Endothelial cell of umbilical vein (primary cell): ENCODE results near the gene NEIL3. TPM values are rescaled to one million over a fixed set of nuclear protein-coding genes. Genes with fewer than 3 reads are reported as not detected.

ENCODE experiments used
- BruUV-seq: library from RNA; stranded (reverse); fragments of 400-500 nt; replicated peaks from 2 replicates; lab custom pipeline; 2021; lab: Mats Ljungman, UMichigan
- CTCF ChIA-PET: fragments of 300-600, 350-600 bp; sonication (Branson Sonifier 250); formaldehyde crosslinking; loops from one replicate; lab custom pipeline; 2021; ENCODE audit warnings: antibody characterized with exemption, inconsistent platforms; lab: Charles Lee
- POLR2A ChIA-PET: fragments of 300-600, 350-600 bp; sonication (Branson Sonifier 250); formaldehyde crosslinking; loops from one replicate; lab custom pipeline; 2021; ENCODE audit warnings: antibody characterized with exemption, inconsistent platforms; lab: Charles Lee
- DNase-seq: peaks from one replicate; pipeline ENCODE4 v3.0.0-alpha.2; 2011; ENCODE audit warnings: low read depth, low spot score
- FAIRE-seq: peaks from 2 replicates; lab custom pipeline; 2011; peaks lifted over from hg19 to GRCh38; lab: Jason Lieb, UNC
- H2AFZ ChIP-seq: 2 replicates; pipeline ENCODE4 v1.6.0; 2012; ENCODE audit warnings: low read depth, low read length, control low read depth, inconsistent platforms
- H3K27ac ChIP-seq: 2 replicates; pipeline ENCODE4 v1.5.1; 2011; ENCODE audit warnings: low read depth, mild to moderate bottlenecking, control low read depth, low read length, moderate library complexity; ENCODE audit not compliant: insufficient read depth
- H3K27me3 ChIP-seq, 2 experiments: 2 replicates each; pipeline versions ENCODE4 v1.6.0 to v1.6.1; 2011; ENCODE audit warnings: low read length in 2 of 2, mixed read lengths in 1 of 2; ENCODE audit not compliant: control insufficient read depth in 2 of 2, insufficient read depth in 2 of 2
- H3K36me3 ChIP-seq, 2 experiments: 2 replicates in 1 of 2; 3 replicates in 1 of 2; pipeline ENCODE4 v1.5.1; 2011; ENCODE audit warnings: low read length in 2 of 2, mild to moderate bottlenecking in 1 of 2, moderate library complexity in 1 of 2; ENCODE audit not compliant: control insufficient read depth in 2 of 2, insufficient read depth in 2 of 2; ENCODE audit errors: extremely low read depth in 1 of 2
- H3K4me1 ChIP-seq: 3 replicates; pipeline ENCODE4 v1.5.1; 2011; ENCODE audit warnings: mild to moderate bottlenecking, low read length; ENCODE audit not compliant: control insufficient read depth, insufficient read depth; ENCODE audit errors: extremely low read depth
- H3K4me2 ChIP-seq: 2 replicates; pipeline ENCODE4 v1.6.1; 2011; ENCODE audit warnings: low read length, control low read depth, mixed read lengths; ENCODE audit not compliant: insufficient read depth
- H3K4me3 ChIP-seq, 3 experiments: fragments of 200-600 bp in 1 of 3; sonication (generic), shearing (Covaris generic) in 1 of 3; replicated peaks in 1 of 3; 2 replicates each; pipeline ENCODE4 v1.5.1; 2011 to 2016; ENCODE audit warnings: control low read depth in 3 of 3, low read length in 3 of 3, mild to moderate bottlenecking in 2 of 3, inconsistent platforms in 1 of 3, low read depth in 1 of 3, moderate library complexity in 1 of 3; ENCODE audit not compliant: insufficient read depth in 1 of 3
- H3K79me2 ChIP-seq: 2 replicates; pipeline ENCODE4 v1.6.0; 2012; ENCODE audit warnings: low read length, inconsistent platforms; ENCODE audit not compliant: control insufficient read depth, insufficient read depth
- H3K9ac ChIP-seq: replicated peaks from 2 replicates; pipeline ENCODE3; 2011; ENCODE audit warnings: low read length, control low read depth; ENCODE audit not compliant: insufficient read depth; ENCODE audit errors: extremely low read depth
- H3K9me1 ChIP-seq: replicated peaks from 3 replicates; pipeline ENCODE4 v1.6.0; 2011; ENCODE audit warnings: mild to moderate bottlenecking, low read length; ENCODE audit not compliant: control insufficient read depth, insufficient read depth; ENCODE audit errors: extremely low read depth
- H3K9me3 ChIP-seq: replicated peaks from 2 replicates; pipeline ENCODE4 v1.5.1; 2012; ENCODE audit warnings: low read length, inconsistent platforms; ENCODE audit not compliant: control insufficient read depth, insufficient read depth
- H4K20me1 ChIP-seq: replicated peaks from 2 replicates; pipeline ENCODE3; 2011; ENCODE audit warnings: mild to moderate bottlenecking, low read length; ENCODE audit not compliant: control insufficient read depth, insufficient read depth; ENCODE audit errors: extremely low read depth
- CTCF ChIP-seq, 2 donors: IDR thresholded peaks; 1 replicate in 1 of 2; 2 replicates in 1 of 2; pipeline ENCODE4 v1.5.1; 2011; ENCODE audit warnings: low read length in 2 of 2, mild to moderate bottlenecking in 2 of 2, moderate library complexity in 2 of 2, control low read depth in 1 of 2, inconsistent platforms in 1 of 2, low read depth in 1 of 2; ENCODE audit not compliant: insufficient read depth in 1 of 2; ENCODE audit errors: extremely low read depth in 1 of 2
- EZH2 ChIP-seq: IDR thresholded peaks from 2 replicates; pipeline ENCODE4 v1.6.1; 2012; ENCODE audit warnings: borderline replicate concordance, low read depth, mild to moderate bottlenecking, moderate library complexity, low read length, inconsistent platforms; ENCODE audit not compliant: severe bottlenecking
- FOS ChIP-seq: IDR thresholded peaks from 2 replicates; pipeline ENCODE4 v1.6.1; 2011; ENCODE audit warnings: mild to moderate bottlenecking, low read length, moderate library complexity, borderline replicate concordance; ENCODE audit not compliant: insufficient read depth
- MYC ChIP-seq: IDR thresholded peaks from one replicate; pipeline ENCODE4 v1.6.1; 2011; ENCODE audit warnings: mild to moderate bottlenecking, low read depth, low read length
- POLR2A ChIP-seq: IDR thresholded peaks from 2 replicates; pipeline ENCODE4 v1.6.1; 2012; ENCODE audit warnings: low read depth, mild to moderate bottlenecking, control low read depth, low read length
- dilution Hi-C: fragments of 300-500 bp; cut with MboI; formaldehyde crosslinking; loops from one replicate; pipeline ENCODE4 v1.15.0; 2019; ENCODE audit warnings: low sequenced_read_pairs; ENCODE audit not compliant: extremely low pct_ligation_motif_present
- intact Hi-C: fragments of 100-400 bp; cut with micrococcal nuclease; formaldehyde crosslinking; loops from one replicate; pipeline ENCODE4 v1.10.0; 2022
- polyA plus RNA-seq, 4 experiments: library from polyadenylated mRNA; depleted of rRNA in 3 of 4; stranded (reverse) in 3 of 4; unstranded in 1 of 4; fragments of >200 nt; gene quantifications; 2 replicates each; pipeline versions ENCODE4 v1.2.1 to v1.2.3, GENCODE V29; 2011 to 2012; ENCODE audit warnings: missing spikeins in 1 of 4
- total RNA-seq: library from RNA; stranded (reverse); gene quantifications from 2 replicates; pipeline ENCODE4 v1.2.3, GENCODE V29; 2021

Gene NEIL3
- total and polyA plus RNA-seq, 2 donors (not counting 3 experiments of a cell fraction or from before 2014, with no cell fraction given): 3.7 to 6.9 TPM

DNA sequence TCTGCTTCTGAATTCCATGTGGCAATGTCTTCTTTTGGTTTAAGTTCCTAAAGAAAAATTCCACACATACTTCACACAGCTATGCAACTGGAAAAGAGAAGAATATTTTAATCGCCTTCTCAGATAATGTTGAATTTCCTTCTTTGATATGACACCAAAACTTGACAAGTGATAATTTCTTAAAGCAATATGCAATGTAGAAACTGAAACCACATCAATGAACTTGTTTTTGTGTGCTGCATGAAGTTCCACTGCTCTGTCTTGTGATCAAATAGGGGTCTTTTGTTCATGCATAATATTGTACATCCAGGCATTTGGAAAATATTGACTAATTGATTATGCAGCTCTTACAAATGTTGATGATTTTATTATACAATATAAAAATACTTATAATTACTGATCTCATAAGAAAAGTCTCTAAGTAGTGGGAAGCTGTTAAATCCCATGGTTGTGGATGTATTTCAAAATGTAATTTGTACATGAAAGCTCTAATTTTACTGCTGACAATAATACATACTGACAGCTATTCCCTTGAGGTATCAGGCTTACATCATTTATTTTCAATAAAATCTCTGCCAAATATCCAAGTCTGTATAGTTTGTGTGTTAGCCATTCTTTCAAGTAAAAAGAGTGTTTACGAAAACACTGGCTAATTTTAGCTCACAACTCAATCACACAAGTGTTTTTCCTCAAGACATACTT, 76.1 kb downstream of the NEIL3 start:
- no TSS peak for BruUV-seq
- dilution Hi-C loops: no loop called here
- Histone ChIP-seq H3K27ac (no peak overlapping the region), H3K4me2 (no peak overlapping the region), H3K9me1 (no peaks in the 10 kb centered on the region), H3K4me1 (no peaks in the 10 kb centered on the region), H3K79me2 (no peaks in the 10 kb centered on the region), H3K9me3 (no peaks in the 10 kb centered on the region), H4K20me1 (no peaks in the 10 kb centered on the region), H3K9ac (no peak overlapping the region), H3K36me3 (no peaks in the 10 kb centered on the region), H2AFZ (no peak overlapping the region), H3K27me3 (no peaks in the 10 kb centered on the region), H3K4me3 (no peak overlapping the region)
- no peak for DNase-seq
- CTCF ChIA-PET: no interaction called here
- no peak for TF ChIP-seq EZH2
- TF ChIP-seq FOS: no peak
- POLR2A ChIA-PET: no interaction called here
- no peak for FAIRE-seq
- intact Hi-C loops: no loop called here

GRCh38 chr4:177386278-177386815, 76.7 kb downstream of the NEIL3 start:
- FAIRE-seq (no peak), DNase-seq (no peak)
- Histone ChIP-seq H4K20me1 (no peaks in the 10 kb centered on the region), H3K27me3 (peaks cover 0 to under 1% of the 10 kb centered on the region in 2 experiments), H3K9me3 (no peaks in the 10 kb centered on the region), H3K9ac (no peak overlapping the region), H3K27ac (no peak overlapping the region), H2AFZ (no peak overlapping the region), H3K4me1 (no peaks in the 10 kb centered on the region), H3K79me2 (no peaks in the 10 kb centered on the region), H3K9me1 (no peaks in the 10 kb centered on the region), H3K4me3 (no peak overlapping the region), H3K4me2 (no peak overlapping the region), H3K36me3 (no peaks in the 10 kb centered on the region)
- intact Hi-C loops (no loop called here), dilution Hi-C loops (no loop called here)
- BruUV-seq: no TSS peak
- POLR2A ChIA-PET: no interaction called here
- TF ChIP-seq MYC (no peak), POLR2A (no peak), CTCF (IDR thresholded peaks at IDR 0.05; ENCODE audit: extremely low read depth in 1 of 2, insufficient read depth in 1 of 2, low read depth in 1 of 2, low read length in 2 of 2) (no peak)
- CTCF ChIA-PET: no interaction called here
